HG02943 (cell line): ENCODE results near the gene ADD1.
A peak's percentile ranks its signal among the peaks of the same experiment; 100 is the strongest.

ENCODE experiments used
- ATAC-seq: cut with Tn5 transposase; IDR thresholded peaks from one replicate; pipeline ENCODE4 v1.9.1; 2021; ENCODE audit warnings: mild to moderate bottlenecking, low read depth, moderate library complexity; ENCODE audit not compliant: unreplicated experiment

Gene ADD1

DNA sequence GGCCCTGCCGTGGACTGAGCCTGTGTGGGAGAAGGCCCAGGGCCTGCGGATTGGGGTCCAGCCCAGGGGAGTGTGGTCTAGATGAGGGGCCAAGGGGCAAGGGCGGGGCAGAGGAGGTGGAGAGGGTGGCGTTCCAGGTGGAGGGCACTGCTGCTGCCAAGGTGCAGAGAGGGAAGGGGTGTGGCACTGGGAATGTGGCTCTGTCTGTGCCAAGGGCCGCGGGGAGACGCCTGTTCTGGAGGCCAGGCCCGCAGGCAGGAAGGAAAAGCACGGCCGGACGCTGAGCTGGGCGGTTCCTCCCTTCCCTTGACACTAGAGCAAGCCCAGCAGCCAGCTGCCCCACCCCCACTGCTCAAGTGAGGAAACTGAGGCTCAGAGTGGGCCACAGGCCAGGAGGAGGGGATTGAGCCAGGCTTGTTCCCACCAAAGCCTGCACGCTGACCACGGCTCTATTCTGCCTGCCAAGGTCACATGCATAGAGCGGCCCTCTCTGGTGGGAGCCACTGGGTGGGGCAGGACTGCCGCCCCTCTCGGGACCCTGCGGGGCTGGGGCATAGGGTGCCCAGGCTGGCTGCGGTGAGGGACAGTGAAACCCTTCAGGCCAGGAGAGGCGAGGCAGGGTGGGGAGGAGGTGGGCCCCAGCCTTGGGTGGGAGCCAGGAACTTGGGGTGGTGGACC is 37.8 kb upstream of the ADD1 start:
- ATAC-seq, result no peak

DNA sequence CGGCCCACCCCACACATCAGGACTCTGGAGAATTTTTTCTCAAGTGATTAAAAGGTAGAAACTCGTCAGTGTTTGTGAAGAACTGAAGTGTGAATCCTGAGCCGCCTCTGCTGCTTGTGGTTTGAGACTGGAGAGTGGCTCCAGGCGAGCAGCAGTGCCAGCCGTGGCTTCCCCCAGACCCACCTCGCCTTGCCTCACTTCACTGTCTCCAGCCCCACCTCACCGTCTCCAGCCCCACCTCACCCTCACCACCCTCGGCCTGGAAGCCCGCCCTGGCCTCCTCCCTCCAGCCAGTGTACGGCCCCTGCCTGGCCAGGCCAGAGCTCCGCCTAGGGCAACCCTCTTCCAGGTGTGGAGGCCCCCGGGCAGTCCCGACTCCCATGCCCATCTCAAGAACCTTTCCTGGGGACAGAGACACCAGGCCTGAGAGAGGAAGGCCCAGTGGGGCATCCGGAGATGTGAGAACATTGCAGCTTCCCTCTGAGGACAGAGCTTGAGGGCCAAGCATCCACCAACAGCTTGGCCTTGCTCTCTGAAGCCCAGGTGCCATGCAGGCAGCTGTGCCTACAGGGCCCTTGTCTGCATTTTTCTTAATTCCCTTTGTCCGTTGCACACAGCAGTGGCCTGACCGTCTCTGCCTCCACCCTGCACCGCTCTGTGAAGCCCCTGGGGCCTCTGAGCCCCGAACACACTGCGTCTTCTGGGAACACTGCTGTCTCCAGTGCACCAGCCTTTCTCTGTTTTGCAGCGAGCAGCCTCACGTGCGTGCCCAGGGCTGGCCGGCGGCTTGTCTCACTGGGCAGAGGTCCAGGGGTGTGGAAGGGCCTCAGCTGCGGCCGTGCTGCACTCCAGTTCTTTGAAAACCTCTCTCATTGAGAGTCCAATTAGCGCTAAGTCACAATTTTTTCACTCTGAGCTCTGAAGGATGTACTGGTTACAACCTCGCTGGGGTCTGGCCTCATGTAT is 37.0 kb upstream of the ADD1 start:
- ATAC-seq, result no peak

DNA sequence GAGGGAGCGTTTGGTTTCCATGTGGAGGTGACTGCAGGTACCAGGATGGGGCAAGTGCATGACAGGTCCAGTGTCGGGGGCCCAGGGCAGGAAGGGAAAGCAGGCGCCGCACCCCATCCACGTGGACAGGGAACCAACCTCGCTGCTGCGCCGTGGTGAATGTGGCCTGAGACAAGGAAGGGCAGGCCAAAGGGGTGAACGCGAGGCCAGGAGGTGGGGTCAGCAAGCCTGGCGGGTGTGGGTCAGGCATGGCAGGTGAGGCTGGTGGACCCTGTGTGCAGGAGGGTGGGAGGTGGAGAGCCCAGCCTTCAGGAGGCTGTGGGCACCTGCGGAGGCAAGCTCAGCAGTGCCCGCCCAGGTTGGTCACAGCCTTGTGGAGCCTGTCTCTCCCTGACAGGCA is 36.1 kb upstream of the ADD1 start:
- ATAC-seq, result no peak

- ATAC-seq, result no peak
These were observed 35.6 kb upstream of the ADD1 start for GRCh38 chr4:2808001-2808400.

- ATAC-seq, result no peak
These were observed 33.9 kb upstream of the ADD1 start for GRCh38 chr4:2809610-2810180.

DNA sequence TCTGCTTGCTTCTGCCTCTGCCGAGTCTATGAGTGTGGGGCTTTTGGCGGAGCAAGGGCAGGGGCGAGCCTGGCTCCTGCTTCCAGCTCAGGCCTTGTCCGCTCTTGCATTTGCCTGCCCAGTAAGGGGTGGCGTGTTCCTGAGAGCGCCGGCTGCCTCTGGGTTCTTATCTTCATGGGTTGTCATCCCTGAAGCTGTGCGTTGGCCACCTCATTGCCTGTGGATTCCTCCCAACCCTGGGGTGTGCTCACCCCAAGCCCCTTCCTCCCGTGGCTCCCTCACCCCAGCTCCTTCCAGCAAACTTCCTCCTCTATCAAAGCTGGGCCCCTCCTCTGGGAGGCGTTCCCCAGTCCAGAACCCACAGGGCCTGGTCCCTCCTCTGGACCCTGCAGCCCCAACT is 33.3 kb upstream of the ADD1 start:
- ATAC-seq, result no peak

DNA sequence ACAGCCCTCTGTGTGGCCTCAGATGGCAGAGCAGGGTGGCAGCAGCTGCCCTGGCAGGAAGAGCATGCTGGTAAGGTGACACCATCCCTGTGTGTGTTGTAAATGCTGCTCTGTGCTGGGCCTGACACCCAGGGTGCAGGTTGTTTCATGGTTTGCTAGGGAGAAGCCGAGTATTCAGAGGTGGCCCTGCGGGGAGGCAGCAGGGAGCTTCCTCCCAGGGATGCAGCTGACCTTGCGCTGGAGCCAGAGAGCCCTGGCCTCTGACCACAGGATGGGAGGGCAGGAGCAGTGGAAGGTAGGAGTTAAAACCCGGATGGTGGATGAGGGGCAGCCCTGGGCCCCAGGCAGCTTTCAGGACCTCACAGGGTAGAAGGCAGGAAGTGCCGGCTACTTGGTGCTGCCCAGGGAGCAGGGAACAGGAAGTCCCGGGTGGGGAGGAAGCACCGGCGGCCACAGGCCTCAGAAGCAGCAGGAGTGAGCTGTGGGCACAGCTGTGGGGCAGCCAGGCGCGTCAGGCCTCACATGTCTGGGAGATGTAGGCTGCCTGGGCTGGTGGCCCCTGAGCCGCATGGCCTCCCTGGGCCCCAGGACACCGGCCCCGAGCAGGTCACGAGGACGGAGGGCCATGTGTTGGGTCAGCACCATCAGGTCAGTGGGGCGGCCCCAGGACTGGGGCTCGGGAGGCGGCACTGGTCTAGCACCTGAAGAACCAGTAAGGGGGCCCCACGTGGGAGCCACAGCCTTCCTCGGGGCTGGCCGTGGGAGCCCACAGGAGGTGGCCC is 31.6 kb upstream of the ADD1 start:
- ATAC-seq, result peak; percentile 69

DNA sequence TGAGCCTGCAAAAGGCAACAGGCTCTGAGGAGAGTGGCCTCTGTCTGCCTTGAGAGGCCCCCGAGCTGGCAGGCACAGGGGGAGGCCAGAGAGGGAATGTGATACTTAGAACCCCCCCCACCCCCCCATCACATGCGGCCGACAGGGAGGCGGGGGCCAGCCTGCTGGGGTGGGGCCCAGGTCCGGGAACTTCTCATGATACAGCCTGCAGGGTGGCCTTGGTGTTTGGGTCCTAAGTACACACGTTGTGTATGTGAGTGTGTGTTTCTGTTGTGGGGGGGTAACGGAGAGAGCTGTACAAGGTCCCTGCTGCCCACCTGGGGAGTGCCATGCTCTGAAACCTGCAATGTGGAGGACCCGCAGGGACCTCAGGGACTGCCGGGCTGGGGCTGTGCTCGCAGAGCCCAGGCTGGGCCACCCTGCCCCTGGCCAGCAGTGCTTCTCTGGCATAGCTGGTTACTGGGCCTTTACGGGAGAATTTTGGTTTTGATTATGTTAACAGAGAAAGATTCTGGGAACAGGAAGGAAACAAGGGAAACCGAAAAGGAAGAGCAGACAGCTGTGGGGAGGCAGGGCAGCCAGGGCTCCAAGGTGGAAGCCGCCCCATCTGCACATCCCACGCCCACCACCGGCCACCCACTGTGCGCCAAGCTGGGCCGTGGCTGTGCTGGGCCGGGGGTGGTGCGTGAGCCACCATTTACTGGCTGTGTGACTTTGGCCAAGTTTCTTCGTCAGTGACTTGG is 30.9 kb upstream of the ADD1 start:
- ATAC-seq, result no peak

GRCh38 chr4:2813446-2814405 is 29.9 kb upstream of the ADD1 start:
- no peak for ATAC-seq

DNA sequence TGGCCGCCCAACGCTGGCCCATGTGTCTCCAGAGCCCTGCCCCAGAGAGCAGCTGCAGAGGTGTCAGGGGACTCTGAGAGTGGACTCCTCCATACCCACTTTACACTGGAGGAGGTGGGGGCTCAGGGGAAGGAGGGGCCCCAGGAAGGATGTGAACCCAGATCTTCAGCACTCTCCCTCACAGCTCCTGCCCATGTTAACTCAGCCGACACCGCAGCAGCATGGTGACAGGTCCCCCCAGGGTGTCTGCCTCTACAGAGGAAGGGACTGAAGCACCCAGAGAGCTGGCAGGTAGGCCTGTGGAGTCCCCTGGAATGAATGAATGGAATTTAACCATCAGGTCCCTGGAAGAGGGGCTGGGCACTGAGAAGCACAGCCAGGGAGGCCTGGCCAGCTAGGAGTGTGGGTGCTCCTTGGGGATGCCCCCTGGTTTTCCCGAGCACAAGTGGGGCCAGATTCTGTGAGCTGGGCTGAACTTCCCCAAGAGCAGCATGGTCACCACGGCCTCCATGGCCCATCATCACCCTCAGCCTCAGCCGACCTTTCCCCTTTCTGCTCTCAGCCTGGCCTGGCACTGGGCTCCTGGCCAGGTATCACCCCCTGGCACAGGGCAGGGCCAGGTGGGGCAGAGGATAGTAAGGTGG is 28.9 kb upstream of the ADD1 start:
- no peak for ATAC-seq

- no peak for ATAC-seq
These were observed 27.2 kb upstream of the ADD1 start for GRCh38 chr4:2816401-2816954.

GRCh38 chr4:2817137-2817536 is 26.5 kb upstream of the ADD1 start:
- no peak for ATAC-seq

DNA sequence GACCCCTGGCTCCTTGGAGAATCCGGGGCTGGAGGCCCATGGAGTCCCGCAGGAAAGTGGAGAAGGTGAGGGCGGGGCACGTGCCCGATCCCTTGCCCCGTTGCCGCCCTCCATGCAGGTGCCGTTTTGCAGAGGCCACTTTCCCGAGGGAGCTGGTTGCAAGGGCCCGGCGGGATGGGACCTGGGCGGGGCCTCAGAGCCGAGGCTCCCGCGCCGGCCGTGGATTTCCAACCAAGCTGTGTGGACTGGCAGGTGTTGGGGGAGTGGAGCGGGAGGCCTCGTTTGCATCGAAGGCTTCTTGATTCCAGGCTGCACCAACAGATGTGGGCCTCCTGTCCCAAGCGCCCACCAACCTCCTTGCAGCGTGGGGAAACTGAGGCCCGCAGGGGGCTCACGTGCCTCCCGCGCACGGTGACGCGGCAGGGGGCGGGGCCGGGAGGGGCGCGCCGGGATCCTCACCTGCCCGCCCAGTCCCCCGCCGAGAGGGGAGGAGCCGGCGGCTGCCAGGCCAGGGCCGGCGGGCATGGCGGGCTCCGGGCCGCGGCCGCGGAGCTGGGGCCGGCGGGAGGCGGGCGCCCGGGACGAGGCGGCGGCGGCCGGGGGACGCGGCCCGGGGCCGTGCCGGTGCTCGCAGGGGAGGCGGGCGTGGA is 25.8 kb upstream of the ADD1 start:
- ATAC-seq, result no peak

GRCh38 chr4:2818351-2818939 is 25.2 kb upstream of the ADD1 start:
- ATAC-seq, result no peak

DNA sequence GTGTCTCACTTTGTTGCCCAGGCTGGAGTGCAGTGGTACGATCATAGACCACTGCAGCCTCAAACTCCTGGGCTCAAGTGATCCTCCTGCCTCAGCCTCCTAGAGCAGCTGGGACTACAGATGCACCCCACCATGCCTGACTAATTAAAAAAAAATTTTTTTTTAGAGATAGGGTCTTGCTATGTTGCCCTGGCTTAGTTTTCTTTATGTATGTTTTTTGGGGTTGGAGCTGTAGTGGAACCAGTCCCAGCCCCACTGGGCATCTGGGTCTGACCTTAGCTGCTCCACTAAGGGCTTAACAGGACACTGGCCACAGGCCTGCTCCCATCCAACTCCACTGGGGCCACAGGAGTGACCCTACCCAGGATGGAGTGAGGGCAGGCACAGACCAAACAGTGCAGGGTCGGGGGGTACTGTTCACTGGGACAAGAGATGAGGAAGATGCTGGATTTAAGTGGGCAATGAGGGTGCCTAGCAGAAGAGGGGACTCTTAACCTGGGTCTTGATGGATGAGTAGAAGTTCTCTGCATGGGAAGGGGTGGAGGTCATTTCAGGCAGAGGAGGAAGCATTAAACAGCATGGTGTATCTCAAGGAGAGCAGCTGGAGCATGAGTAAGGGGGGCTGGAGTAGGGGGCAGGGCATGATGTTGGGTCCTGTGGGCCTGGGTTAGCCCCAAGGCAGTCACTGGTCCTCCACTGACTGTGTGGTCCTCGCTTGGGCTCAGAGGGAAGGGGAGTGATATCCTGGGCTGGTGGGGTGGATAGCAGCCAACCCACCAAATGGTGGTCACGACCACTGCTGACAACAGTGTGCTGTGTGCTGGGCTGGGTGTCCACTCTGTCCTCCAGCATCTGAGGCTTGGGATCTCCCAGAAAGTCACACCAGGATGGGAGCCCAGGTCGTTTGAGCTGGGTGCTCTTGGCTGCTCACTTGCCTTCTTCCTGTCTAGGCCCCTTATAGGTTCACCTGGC is 24.1 kb upstream of the ADD1 start:
- no peak for ATAC-seq
